Measurements from ENCODE around the gene ARFGEF2. TPM values are rescaled to one million over a fixed set of nuclear protein-coding genes. Genes with fewer than 3 reads are reported as not detected.
A peak's percentile ranks its signal among the peaks of the same experiment; 100 is the strongest.
"Not testable (repeated sequence)": the region's sequence is repeated elsewhere in the genome, so short reads cannot be mapped to it uniquely, and the experiment has no call there.

Gene ARFGEF2
- total RNA-seq, 1 experiment from 2014 or later = 30.7 TPM

DNA sequence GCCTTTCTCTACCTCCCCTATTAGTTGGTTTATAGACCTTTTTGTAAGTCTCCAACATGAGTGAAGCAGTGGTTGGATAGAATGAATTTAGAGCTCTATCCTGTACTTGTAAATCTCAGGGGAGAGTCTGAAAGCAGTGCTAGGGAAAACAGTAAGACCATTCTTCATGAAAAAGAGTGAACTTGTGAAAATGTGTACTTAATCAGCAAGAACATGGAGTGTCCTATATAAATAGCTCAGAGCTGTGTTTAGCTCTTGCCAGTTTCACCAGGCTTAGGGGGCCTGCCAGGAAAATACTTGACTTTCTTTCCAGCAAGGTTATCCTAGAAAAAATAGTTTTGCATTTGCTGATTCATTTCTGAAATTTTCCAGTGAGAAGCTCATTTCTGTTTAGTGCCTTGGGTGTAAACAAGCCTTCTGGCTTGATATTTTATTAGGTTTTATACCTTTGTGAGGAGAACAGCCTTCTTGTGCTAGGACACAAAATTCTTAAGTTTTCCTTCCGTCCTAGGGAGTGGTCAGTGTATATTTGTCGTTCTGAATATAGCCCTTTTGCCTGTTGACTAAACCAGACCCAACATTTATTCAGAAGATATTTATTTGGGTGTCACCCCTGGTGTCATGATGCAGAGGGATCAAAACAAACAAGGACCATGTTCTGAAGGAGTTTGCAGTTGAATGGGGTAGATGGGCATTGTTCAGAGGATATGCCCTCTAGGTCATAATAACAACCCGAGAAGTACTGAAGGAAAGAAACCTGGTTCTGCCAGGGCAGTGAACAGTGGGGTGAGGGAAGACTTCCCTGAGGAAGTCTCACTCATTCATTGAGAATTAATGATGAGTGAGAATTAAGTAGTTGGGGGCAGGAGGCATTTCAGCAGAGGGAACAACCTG, 7.6 kb downstream of the ARFGEF2 start:
- no peak for DNase-seq (ENCODE audit: low spot score)

DNA sequence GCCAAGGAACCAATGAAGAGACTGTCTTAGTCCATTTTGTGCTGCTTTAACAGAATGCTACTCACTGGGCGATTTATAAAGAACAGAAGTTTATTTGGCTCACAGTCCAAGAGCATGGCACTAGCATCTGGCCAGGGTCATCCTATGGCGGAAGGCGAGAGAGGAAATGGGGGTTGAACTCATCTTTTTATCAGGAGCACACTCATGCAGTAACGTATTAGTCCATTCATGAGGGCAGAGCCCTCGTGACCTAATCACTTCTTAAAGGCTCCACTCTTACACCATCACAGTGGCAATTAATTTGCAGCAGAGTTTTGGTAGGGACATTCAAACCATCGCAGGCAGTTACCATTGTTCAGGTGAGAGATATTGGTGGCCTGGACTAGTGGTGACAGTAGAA, 8.5 kb downstream of the ARFGEF2 start:
- DNase-seq (ENCODE audit: low spot score) = no peak

DNA sequence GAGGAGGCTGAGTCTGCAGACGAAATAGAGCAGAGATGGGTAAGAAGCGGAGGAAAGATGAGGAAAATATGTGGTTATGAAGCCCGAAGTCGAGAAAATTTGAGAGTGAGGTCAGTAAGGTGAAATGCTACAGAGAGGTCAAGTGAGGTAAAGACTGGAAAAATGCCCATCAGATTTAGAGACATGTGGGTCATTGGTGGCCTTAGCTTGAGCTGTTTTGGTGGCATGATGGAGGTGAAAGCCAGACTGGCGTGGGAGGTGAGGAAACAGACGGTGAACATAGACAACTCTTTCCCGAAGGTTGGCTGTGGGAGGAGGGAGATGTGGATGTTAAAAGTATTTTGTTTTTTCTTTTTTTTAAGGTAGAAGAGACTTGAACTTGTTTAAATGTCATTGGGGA, 9.4 kb downstream of the ARFGEF2 start:
- no peak for DNase-seq (ENCODE audit: low spot score)

DNA sequence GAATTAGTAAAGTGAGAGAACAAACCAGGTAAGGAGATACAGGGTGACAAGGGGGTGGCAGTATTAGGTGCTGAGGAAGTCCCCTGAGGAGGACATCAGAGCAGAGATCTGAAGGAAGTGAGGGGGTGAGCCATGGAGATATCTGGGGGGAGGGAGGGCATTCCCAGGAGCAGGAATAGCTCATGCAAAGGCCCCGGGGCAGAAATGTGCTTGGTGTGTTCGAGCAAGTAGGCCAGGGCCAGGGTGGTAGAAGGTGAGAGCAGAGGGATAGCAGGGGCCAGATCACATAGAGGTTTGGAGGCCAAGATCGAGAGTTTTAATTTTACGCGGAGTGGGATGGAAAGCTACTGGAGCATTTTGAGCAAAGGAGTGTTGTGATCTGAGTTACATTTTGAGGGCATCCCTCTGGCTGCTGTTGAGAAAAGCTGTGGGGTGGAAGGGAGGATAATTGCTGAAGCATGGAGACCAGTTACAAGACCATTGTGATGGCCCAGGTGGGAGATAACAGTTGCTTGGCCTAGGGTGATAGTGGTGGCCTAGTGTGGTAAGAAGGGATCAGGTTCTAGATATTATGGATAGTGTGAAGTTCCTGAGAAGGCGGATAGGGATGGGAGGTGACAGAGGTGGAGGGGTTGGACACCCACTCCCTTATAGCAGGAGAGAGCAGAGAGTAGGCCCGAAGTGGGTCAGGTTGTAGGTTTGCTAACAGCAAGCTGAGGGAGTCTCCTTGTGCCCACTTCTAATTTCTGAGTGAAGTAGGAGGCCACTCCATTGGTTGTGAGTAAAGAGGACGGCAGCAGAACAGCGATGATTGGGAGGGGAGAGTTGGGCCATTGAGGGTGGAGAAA, 10.2 kb downstream of the ARFGEF2 start:
- DNase-seq (ENCODE audit: low spot score) = no peak

DNA sequence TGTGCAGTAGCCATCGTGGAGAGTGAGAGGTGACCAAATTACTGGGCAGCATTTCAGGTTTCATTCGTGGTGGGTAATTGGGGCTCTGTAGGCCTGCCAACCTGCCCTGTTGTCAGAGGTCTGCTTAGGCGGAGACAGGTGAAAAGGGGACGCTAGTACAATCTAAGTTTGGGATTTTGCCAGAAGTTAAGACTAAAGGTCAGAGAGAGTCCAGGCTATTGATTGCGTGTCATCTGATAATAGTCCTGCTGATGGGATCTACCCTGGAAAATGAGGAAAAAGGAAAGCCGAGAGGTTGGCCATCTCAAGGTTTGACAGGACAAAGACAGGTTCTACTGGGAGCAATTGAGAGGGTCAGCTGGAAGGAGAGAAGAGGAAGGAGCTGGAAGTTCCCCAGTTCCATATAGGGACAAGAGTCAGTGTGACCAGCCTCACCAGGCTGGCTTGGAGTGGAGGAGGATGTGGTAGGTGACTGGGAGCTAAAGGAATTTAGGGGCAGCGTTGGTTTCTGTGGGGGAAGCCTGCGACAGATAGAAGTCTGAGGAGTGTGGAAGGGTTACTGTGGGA, 10.9 kb downstream of the ARFGEF2 start:
- DNase-seq (ENCODE audit: low spot score) = peak; percentile 54

DNA sequence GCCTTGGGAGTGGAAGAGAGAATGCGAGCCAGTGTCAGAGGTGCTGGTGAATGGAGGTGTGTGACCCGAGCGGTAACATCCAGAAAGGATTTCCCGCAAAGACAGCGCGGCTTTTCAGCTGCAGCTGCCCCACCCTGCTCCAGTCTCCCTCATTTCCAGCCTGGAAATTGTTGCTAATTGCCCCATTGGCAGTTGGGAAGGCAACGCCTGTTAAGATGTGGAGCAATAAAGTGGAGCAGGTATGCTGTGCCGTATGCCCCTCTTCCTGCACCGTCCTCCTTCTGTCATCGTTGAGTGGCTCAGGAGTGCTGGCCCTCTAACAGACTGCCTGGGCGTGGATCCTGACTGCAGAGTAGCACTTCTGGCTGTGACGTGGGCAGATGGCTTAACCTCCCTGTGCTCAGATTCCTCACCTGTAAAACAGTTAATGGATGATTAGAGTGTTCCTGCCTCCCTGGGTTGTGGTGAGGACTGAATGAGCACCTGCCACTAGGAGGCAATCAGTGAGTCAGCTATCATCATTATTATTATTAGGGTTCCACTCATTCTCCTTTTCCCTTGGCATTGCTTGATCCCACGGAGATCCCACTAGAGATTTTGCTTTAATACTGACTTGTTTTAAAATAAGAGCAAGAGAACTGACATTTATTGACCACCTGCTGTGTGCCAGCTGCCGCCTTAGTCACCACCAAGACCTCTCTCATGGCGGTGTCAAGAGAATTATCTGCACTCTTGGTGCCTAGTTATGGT, 11.7 kb downstream of the ARFGEF2 start:
- DNase-seq (ENCODE audit: low spot score) = peak; percentile 14

DNA sequence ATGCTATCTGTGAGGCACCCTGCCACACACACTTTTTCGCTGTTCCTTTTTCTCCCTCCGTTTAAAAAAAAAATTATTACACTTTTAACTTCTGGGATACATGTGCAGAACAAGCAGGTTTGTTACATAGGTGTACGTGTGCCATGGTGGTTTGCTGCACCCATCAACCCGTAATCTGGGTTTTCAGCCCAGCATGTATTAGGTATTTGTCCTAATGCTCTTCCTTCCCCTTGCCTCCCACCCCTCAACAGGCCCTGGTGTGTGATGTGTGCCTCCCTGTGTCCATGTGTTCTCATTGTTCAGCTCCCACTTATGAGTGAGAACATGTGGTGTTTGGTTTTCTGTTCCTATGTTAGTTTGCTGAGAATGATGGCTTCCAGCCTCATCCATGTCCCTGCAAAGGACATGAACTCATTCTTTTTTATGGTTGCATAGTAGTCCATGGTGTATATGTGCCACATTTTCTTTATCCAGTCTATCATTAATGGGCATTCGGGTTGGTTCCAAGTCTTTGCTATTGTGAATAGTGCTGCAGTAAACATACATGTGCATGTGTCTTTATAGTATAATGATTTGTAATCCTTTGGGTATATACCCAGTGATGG, 12.9 kb downstream of the ARFGEF2 start:
- DNase-seq (ENCODE audit: low spot score) = not testable (repeated sequence)

DNA sequence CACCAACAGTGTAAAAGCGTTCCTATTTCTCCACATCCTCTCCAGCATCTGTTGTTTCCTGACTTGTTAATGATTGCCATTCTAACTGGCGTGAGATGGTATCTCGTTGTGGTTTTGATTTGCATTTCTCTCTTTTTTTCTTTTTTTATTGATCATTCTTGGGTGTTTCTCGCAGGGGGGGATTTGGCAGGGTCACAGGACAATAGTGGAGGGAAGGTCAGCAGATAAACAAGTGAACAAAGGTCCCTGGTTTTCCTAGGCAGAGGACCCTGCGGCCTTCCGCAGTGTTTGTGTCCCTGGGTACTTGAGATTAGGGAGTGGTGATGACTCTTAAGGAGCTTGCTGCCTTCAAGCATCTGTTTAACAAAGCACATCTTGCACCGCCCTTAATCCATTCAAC, 13.5 kb downstream of the ARFGEF2 start:
- not testable (repeated sequence) for DNase-seq (ENCODE audit: low spot score)

DNA sequence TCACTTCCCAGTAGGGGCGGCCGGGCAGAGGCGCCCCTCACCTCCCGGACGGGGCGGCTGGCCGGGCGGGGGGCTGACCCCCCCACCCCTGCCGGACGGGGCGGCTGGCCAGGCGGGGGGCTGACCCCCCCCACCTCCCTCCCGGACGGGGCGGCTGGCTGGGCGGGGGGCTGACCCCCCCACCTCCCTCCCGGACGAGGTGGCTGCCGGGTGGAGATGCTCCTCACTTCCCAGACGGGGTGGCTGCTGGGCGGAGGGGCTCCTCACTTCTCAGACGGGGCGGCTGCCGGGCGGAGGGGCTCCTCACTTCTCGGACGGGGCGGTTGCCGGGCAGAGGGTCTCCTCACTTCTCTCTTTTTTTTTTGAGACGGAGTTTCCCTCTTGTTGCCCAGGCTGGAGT, 14.7 kb downstream of the ARFGEF2 start:
- not testable (repeated sequence) for DNase-seq (ENCODE audit: low spot score)

- no peak for DNase-seq (ENCODE audit: low spot score)
Observed at GRCh38 chr20:48937674-48938073, 16.2 kb downstream of the ARFGEF2 start.

DNA sequence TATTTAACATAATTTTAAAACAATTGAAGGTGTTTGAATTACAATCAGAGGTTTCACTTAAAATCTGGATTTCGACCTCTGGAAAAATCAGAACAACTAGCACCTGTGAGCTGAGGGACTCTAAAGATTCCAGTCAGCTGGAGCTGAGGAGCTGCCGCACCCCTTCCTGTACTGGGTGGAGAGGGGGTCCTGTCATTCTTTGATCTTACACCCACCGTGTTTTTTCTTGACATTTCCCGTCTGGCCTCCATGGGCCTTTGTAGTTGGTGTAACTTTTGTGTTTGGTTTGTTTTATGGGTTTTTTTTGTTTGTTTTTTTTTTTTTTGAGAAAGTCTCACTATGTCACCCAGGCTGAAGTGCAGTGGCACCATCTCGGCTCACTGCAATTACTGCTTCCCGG, 17.2 kb downstream of the ARFGEF2 start:
- DNase-seq (ENCODE audit: low spot score) = no peak

GRCh38 chr20:48940170-48940569, 18.7 kb downstream of the ARFGEF2 start:
- DNase-seq (ENCODE audit: low spot score) = no peak

DNA sequence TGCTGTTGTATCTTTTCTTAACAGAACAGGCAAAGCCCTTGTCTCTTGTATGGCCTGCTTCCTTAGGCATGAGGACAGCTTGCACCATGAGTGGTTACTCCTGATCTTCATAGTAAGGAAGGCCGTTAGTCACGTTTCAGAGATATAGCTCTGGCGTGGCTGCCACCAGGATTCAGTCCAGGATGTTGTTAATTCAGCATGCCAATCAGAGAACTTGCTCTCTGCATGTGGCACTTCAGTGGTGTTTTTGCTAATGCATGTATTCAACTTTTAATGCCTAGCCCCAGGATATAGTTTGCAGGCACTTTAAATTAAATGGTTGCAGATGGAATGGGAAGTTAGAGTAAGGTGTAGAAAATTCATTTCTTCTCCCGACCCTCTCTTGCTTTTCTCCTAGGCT, 20.0 kb downstream of the ARFGEF2 start:
- DNase-seq (ENCODE audit: low spot score) = no peak

DNA sequence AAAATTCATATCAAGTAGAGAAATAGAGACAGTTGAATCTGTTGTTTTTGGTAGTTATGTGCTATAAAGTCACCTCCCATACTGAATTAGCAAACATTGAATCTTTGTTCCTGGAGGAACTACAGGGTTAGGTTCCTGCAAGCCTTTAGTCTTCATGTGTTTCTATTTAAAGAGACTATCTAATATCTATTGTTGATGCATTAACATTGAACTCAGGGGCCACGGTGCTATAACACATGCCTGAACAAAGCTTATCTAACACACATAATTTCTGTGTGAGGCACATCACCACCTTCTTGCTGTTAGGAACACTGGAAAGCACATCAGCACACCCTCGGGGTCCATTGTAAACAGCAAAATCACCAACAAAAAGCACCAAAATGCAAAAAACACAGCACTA, 21.2 kb downstream of the ARFGEF2 start:
- DNase-seq (ENCODE audit: low spot score) = no peak

DNA sequence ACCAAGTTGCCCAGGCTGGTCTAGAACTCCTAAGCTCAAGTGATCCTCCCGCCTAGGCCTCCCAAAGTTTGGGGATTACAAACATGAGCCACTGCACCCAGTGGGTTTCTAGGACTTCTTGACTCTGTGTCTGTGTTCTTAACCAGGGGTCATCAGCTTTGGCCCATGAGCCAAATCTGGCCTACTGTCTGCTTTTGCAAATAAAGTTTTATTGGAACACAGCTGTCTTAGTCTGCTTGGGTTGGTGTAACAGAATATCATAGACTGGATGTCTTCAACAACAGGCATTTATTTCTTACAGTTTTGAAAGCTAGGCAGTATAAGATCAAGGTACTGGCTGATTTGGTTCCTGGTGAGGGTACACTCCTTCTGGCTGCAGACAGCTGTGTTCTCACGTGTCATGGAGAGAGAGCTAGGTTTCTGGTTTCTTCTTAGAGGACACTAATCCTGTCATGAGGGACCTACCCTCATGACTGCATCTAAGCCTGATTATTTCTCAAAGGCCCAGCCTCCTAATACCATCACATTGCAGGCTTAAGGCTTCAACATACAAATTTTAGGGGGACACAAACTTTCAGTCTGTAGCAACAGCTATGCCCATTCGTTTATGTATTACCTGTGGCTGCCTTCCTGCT, 23.3 kb downstream of the ARFGEF2 start:
- no peak for DNase-seq (ENCODE audit: low spot score)

DNA sequence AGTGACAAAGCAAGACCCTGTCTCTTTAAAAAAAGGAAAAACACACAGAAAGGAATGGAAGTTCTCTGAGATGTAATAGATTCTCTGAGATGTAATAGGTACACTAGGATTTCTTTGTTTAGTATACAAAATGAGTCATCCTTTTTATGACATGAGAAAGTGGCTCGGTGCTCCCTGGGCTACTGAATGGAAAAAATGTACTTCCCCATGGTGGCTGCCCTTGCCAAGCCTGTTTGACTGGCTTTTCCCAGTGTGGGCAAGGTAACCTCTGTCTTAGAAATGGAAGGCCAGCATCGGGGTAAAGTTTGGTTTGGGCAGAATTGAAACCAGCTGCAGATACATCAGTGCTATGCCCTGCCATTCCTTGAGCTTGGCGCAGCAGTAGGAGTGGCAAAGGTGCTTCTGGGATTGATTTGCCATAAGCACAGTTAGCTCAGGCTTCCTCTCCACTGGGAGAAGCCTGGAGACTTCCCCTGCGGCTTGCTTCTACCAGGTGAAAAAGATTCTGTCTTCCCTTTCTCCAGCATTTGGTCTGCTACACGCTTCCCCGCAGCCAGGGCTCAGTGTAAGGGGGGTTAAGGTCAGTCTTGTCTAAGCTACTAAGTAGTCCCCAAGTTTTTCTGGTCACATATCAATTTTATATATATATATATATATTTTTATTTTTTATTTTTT, 24.5 kb downstream of the ARFGEF2 start:
- peak; percentile 70 for DNase-seq (ENCODE audit: low spot score)

DNA sequence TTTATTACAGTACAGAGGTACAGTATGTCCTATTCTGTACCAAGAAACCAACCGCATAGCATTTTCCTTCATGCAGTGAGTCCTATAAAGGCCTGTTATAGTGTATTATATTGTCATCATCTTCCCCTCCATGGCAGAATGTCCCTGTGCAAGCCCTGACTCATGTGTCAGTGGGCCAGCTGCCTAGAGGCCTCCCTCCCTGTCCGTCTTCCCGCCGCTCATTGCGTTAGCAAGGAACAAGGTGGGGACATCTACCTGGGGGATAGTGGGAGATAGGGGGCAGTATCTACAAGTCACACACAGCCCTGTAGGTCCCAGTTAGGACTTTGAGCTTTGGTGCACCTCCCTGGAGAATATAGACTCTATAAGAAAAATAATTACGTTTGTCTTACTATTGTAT, 27.1 kb downstream of the ARFGEF2 start:
- no peak for DNase-seq (ENCODE audit: low spot score)

DNA sequence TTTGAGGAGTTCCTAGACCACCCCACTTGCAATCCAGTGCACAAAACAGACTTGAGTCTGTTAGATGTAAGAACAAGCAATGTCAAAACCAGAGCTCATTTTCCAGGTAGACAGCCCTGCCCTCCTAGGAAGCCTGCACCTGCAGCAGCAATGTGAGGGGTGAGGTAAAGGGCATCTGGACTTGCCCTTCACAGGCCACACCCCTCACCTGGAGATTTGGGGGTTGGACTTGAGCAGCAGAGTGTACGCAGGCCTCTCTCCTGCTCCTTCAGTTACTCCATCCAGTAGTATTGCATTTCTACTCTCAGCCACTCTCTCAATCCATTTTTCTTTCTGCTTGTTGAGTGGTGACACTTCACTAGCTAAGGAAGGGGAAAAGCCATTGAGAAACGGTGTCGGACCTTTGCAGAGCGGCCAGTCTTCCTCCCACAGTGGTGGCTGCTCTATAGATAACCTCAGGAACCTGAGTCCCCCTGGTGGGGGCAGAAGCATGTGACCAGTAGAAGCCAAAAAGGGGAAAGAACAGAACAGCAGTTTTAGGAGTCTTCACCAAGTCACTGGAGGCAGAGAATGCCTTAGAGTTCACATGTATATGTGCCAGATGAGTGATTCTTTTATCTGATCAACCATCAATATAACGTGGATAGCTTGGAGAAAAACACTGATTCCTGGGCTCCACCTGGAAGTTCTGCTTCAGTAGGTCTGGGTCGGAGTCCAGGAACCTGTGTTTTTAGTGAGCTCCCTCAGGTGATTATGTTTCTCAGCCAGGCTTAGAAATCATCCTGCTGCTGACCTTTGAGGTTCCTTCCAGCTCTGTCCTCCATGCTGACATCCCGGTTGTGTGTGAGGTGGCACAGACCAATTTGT, 28.0 kb downstream of the ARFGEF2 start:
- DNase-seq (ENCODE audit: low spot score) = no peak

DNA sequence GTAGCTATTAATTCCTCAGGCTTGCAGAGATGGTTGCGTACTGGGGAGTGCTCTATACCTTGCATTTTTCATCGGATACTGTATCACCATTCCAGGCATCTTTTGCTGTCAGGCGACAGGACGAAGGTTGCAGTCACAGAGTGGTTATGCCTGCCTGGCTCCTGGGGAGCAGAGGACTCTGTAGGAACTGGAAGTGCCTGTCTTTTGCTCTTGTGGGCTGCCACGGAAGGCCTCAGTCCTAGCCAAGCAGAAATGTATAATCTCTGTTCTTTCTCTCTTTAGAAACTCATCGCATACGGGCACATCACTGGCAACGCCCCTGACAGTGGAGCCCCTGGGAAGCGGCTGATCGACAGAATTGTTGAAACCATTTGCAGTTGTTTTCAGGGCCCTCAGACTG, 29.5 kb downstream of the ARFGEF2 start:
- no peak for DNase-seq (ENCODE audit: low spot score)

All from A172 (cell line).